ENCODE measurements around the gene B4GALNT2. TPM values are rescaled to one million over a fixed set of nuclear protein-coding genes. Genes with fewer than 3 reads are reported as not detected.

Gene B4GALNT2
- total and polyA plus RNA-seq, 2 of the 8 experiments (the other 6 are each of a cell fraction or from before 2014, with no cell fraction given): not detected

- TF ChIP-seq CHD7 (IDR thresholded peaks at IDR 0.05; ENCODE audit: insufficient replicate concordance, low read length) (no peak), EGR1 (IDR thresholded peaks at IDR 0.05; ENCODE audit: borderline replicate concordance, low read depth, low read length) (no peak), KDM1A (IDR thresholded peaks at IDR 0.05; ENCODE audit: borderline replicate concordance, low read length) (no peak), MAX (IDR thresholded peaks at IDR 0.05) (no peak), POLR2A (IDR thresholded peaks at IDR 0.05; ENCODE audit: control extremely low read depth in 1 of 2, low read depth in 2 of 2, low read length in 2 of 2) (no peak), CTBP2 (IDR thresholded peaks at IDR 0.05; ENCODE audit: borderline replicate concordance, insufficient read depth, insufficient read length, low read length) (no peak)
Observed at GRCh38 chr17:49198211-49198610, 65.6 kb downstream of the B4GALNT2 start (continued).
